Inferior parietal cortex (tissue), 1 donor: ENCODE results near the gene ZNF101.
"Not testable (repeated sequence)": the region's sequence is repeated elsewhere in the genome, so short reads cannot be mapped to it uniquely, and the experiment has no call there.

Experiments
- DNase-seq: peaks from one replicate; pipeline ENCODE4 v3.0.0-alpha.2; 2016; ENCODE audit errors: extremely low spot score

ZNF101 gene

GRCh38 chr19:19661675-19662251 lies 6.9 kb upstream of the ZNF101 start:
- DNase-seq = no peak

- no peak for DNase-seq
Measured at GRCh38 chr19:19662344-19662743, 6.3 kb upstream of the ZNF101 start.

- DNase-seq = no peak
Measured at GRCh38 chr19:19662871-19663255, 5.8 kb upstream of the ZNF101 start.

GRCh38 chr19:19663256-19664120 lies 5.2 kb upstream of the ZNF101 start, which contains the start of gene ATP13A1:
Gene ATP13A1, minus strand, starts transcription at chr19:19663676. Its CDS starts 10 bp downstream, at chr19:19663666.
- DNase-seq = peak; percentile 97

- not testable (repeated sequence) for DNase-seq
Measured at GRCh38 chr19:19665420-19665948, 3.2 kb upstream of the ZNF101 start.

- DNase-seq = no peak
Measured at GRCh38 chr19:19670070-19670551, 1.5 kb downstream of the ZNF101 start.

- no peak for DNase-seq
Measured at GRCh38 chr19:19672816-19673215, 4.2 kb downstream of the ZNF101 start.

- no peak for DNase-seq
Measured at GRCh38 chr19:19674315-19674714, 5.7 kb downstream of the ZNF101 start.

GRCh38 chr19:19677579-19677978 lies 8.9 kb downstream of the ZNF101 start:
- DNase-seq = no peak

- no peak for DNase-seq
Measured at GRCh38 chr19:19679176-19680073, 10.8 kb downstream of the ZNF101 start.

GRCh38 chr19:19686119-19686518 lies 17.5 kb downstream of the ZNF101 start:
- DNase-seq = not testable (repeated sequence)

GRCh38 chr19:19686580-19686979 lies 17.9 kb downstream of the ZNF101 start:
- DNase-seq = no peak

GRCh38 chr19:19687090-19687489 lies 18.5 kb downstream of the ZNF101 start:
- DNase-seq = no peak

- not testable (repeated sequence) for DNase-seq
Measured at GRCh38 chr19:19689023-19689422, 20.4 kb downstream of the ZNF101 start.

GRCh38 chr19:19691683-19692082 lies 23.0 kb downstream of the ZNF101 start:
- DNase-seq = no peak

GRCh38 chr19:19696386-19696785 lies 27.7 kb downstream of the ZNF101 start:
- no peak for DNase-seq

GRCh38 chr19:19697589-19697988 lies 28.9 kb downstream of the ZNF101 start:
- DNase-seq = no peak

- DNase-seq = not testable (repeated sequence)
Measured at GRCh38 chr19:19700493-19700892, 31.9 kb downstream of the ZNF101 start.

- no peak for DNase-seq
Measured at GRCh38 chr19:19704836-19705235, 36.2 kb downstream of the ZNF101 start.

- no peak for DNase-seq
Measured at GRCh38 chr19:19710506-19710905, 41.9 kb downstream of the ZNF101 start.

GRCh38 chr19:19711306-19711933 lies 42.8 kb downstream of the ZNF101 start:
- no peak for DNase-seq
